ENCODE measurements around the gene CASP1. TPM values are rescaled to one million over a fixed set of nuclear protein-coding genes. Genes with fewer than 3 reads are reported as not detected.

The CASP1 gene
- total RNA-seq, 1 donor from 2014 or later, result not detected

DNA sequence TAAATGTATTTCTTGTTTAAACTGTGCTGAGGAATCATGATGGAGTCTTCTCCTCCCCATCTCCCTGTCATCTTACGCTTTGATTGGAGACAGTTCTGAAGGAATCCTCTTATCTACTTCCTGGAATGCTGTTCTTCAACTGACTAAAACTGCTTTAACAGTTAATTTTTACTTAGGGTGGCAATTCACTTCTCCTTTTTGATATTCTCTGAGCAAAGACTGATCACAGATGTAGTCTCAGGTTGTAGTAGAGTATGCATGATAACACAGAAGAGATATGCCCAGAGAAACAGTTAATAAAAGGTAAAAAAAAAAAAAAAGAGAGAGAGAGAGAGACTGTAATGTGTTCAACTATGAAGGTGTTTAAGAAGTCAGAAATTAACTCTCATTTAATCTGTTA lies 10.6 kb downstream of the CASP1 start:
- no peak overlapping the region for H3K4me3 Mint-ChIP-seq (ENCODE audit: unreplicated experiment)
- no peaks in the 10 kb centered on the region for H3K36me3 Mint-ChIP-seq (ENCODE audit: unreplicated experiment)
- no peak overlapping the region for H3K27ac Mint-ChIP-seq (ENCODE audit: unreplicated experiment)
- DNase-seq, result no peak
- H3K9me3 Mint-ChIP-seq (ENCODE audit: unreplicated experiment), result no peaks in the 10 kb centered on the region
- no peaks in the 10 kb centered on the region for H3K27me3 Mint-ChIP-seq (ENCODE audit: unreplicated experiment)
- no peak for TF ChIP-seq CTCF (IDR thresholded peaks at IDR 0.05; ENCODE audit: partially characterized antibody, unreplicated experiment)
- no peaks in the 10 kb centered on the region for H3K4me1 Mint-ChIP-seq (ENCODE audit: low read depth, unreplicated experiment)

- no peak for TF ChIP-seq CTCF (IDR thresholded peaks at IDR 0.05; ENCODE audit: partially characterized antibody, unreplicated experiment)
- H3K27ac Mint-ChIP-seq (ENCODE audit: unreplicated experiment), result no peak within 1 kb of the TSS
- H3K4me3 Mint-ChIP-seq (ENCODE audit: unreplicated experiment), result no peak within 1 kb of the TSS
- DNase-seq, result no peak
- no peaks in the 10 kb centered on the region for H3K4me1 Mint-ChIP-seq (ENCODE audit: low read depth, unreplicated experiment)
- no peaks in the 10 kb centered on the region for H3K36me3 Mint-ChIP-seq (ENCODE audit: unreplicated experiment)
- H3K27me3 Mint-ChIP-seq (ENCODE audit: unreplicated experiment), result no peaks in the 10 kb centered on the region
- no peaks in the 10 kb centered on the region for H3K9me3 Mint-ChIP-seq (ENCODE audit: unreplicated experiment)
These were observed 11.9 kb downstream of the CASP1 start, which contains the start of gene CASP5 for GRCh38 chr11:105023003-105023402. CASP5 (minus strand) TSS chr11:105023168; CDS start chr11:105023136, 32 bp downstream.

GRCh38 chr11:105022527-105022926 lies 12.4 kb downstream of the CASP1 start:
- no peaks in the 10 kb centered on the region for H3K27me3 Mint-ChIP-seq (ENCODE audit: unreplicated experiment)

DNA sequence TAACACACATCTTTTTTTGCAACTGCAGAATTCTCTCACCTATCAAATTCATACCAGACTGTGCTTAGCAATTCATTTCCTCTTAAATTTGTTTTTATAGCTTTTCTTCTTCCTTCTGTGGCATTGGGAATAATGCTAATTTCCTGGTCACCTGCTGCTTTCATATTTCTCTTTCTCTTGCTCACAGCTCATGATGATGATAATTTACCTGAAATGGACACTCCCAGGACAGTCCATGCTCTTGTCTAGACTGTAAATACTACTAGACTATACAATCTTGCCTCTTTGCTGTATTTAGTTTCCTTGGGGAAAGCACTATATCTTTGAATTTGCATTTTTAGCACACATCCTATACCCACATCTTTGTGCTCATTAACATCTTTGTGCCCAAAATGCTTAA lies 27.5 kb downstream of the CASP1 start:
- Mint-ChIP-seq H3K9me3 (ENCODE audit: unreplicated experiment) (no peaks in the 10 kb centered on the region), H3K27me3 (ENCODE audit: unreplicated experiment) (no peaks in the 10 kb centered on the region), H3K27ac (ENCODE audit: unreplicated experiment) (no peak overlapping the region), H3K4me3 (ENCODE audit: unreplicated experiment) (no peak overlapping the region), H3K4me1 (ENCODE audit: low read depth, unreplicated experiment) (no peaks in the 10 kb centered on the region), H3K36me3 (ENCODE audit: unreplicated experiment) (no peaks in the 10 kb centered on the region)
- no peak for TF ChIP-seq CTCF (IDR thresholded peaks at IDR 0.05; ENCODE audit: partially characterized antibody, unreplicated experiment)
- no peak for DNase-seq

More at GRCh38 chr11:105022527-105022926, 12.4 kb downstream of the CASP1 start:
- no peak for TF ChIP-seq CTCF (IDR thresholded peaks at IDR 0.05; ENCODE audit: partially characterized antibody, unreplicated experiment)
- DNase-seq, result no peak
- Mint-ChIP-seq H3K4me3 (ENCODE audit: unreplicated experiment) (no peak overlapping the region), H3K27ac (ENCODE audit: unreplicated experiment) (no peak overlapping the region), H3K4me1 (ENCODE audit: low read depth, unreplicated experiment) (no peaks in the 10 kb centered on the region), H3K9me3 (ENCODE audit: unreplicated experiment) (no peaks in the 10 kb centered on the region), H3K36me3 (ENCODE audit: unreplicated experiment) (no peaks in the 10 kb centered on the region)

DNA sequence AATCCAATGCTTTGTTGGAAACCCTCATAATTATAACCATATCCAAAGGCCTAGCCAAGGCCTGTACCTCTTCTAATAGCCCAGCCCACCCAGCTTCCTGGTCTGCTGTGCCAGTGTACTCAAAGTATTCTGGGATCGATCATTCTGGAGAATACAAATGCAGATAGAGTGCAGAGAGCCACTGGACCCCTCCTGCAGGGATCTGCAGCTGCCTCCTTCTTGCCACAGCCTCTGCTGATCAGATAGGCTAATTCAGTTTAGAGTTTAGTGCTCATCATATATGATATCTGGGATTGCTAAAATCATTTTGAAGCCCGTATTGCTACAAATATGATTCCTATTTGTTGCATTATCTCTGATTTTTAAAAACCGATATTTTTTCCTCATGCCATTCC lies 29.5 kb downstream of the CASP1 start:
- DNase-seq, result no peak
- no peak for TF ChIP-seq CTCF (IDR thresholded peaks at IDR 0.05; ENCODE audit: partially characterized antibody, unreplicated experiment)
- Mint-ChIP-seq H3K27me3 (ENCODE audit: unreplicated experiment) (no peaks in the 10 kb centered on the region), H3K27ac (ENCODE audit: unreplicated experiment) (no peak overlapping the region), H3K4me1 (ENCODE audit: low read depth, unreplicated experiment) (no peaks in the 10 kb centered on the region), H3K4me3 (ENCODE audit: unreplicated experiment) (no peak overlapping the region), H3K36me3 (ENCODE audit: unreplicated experiment) (no peaks in the 10 kb centered on the region), H3K9me3 (ENCODE audit: unreplicated experiment) (no peaks in the 10 kb centered on the region)

Measured in glutamatergic neuron (in vitro differentiated cells).